A549 (cell line): Measurements from ENCODE around the gene CARD11. TPM values are rescaled to one million over a fixed set of nuclear protein-coding genes. Genes with fewer than 3 reads are reported as not detected.

Experiments used
- CBX8 ChIP-seq: fragments of 200-600 bp; sonication (generic); IDR thresholded peaks from 2 replicates; pipeline ENCODE4 v1.6.1; 2016
- CHD2 ChIP-seq: fragments of 150-350 bp; IDR thresholded peaks from 2 replicates; pipeline ENCODE4 v1.6.1; 2014; ENCODE audit warnings: low read length; ENCODE audit not compliant: partially characterized antibody
- CHD4 ChIP-seq: fragments of 200-600 bp; sonication (generic); IDR thresholded peaks from 2 replicates; pipeline ENCODE4 v1.6.1; 2016; ENCODE audit warnings: antibody characterized with exemption, mild to moderate bottlenecking, borderline replicate concordance
- EHF ChIP-seq: fragments of 250-450 bp; sonication (Bioruptor Pico); IDR thresholded peaks from 2 replicates; pipeline ENCODE4 v1.5.0; 2020; ENCODE audit warnings: mild to moderate bottlenecking
- EHMT2 ChIP-seq: fragments of 200-600 bp; sonication (generic); IDR thresholded peaks from 2 replicates; pipeline ENCODE4 v1.6.1; 2016; ENCODE audit warnings: antibody characterized with exemption, low read depth, mild to moderate bottlenecking, moderate library complexity
- EP300 ChIP-seq, 2 experiments: fragments of >200 bp; sonication (Bioruptor Twin); formaldehyde crosslinking; IDR thresholded peaks; 2 replicates in 1 of 2; 3 replicates in 1 of 2; pipeline ENCODE4 v1.6.1; 2016 to 2017
- FOSB ChIP-seq: fragments of 250-450 bp; sonication (Bioruptor Pico); IDR thresholded peaks from 2 replicates; pipeline ENCODE4 v1.5.0; 2020; ENCODE audit warnings: mild to moderate bottlenecking, moderate library complexity
- HOXA7 ChIP-seq: fragments of 250-450 bp; sonication (Bioruptor Pico); IDR thresholded peaks from 2 replicates; pipeline ENCODE4 v1.5.0; 2020; ENCODE audit warnings: mild to moderate bottlenecking, moderate library complexity
- HOXB13 ChIP-seq: fragments of 250-450 bp; sonication (Bioruptor Pico); IDR thresholded peaks from 2 replicates; pipeline ENCODE4 v1.5.0; 2020; ENCODE audit warnings: low read depth, mild to moderate bottlenecking, moderate library complexity
- HOXB5 ChIP-seq: fragments of 250-450 bp; sonication (Bioruptor Pico); IDR thresholded peaks from 2 replicates; pipeline ENCODE4 v1.5.0; 2020; ENCODE audit warnings: mild to moderate bottlenecking, moderate library complexity
- KDM1A ChIP-seq: fragments of 200-600 bp; sonication (generic); IDR thresholded peaks from 2 replicates; pipeline ENCODE4 v1.6.1; 2016; ENCODE audit warnings: low read depth, mild to moderate bottlenecking
- KDM5A ChIP-seq: fragments of 200-600 bp; sonication (generic); IDR thresholded peaks from 2 replicates; pipeline ENCODE4 v1.6.1; 2016; ENCODE audit warnings: antibody characterized with exemption, mild to moderate bottlenecking
- MAX ChIP-seq: IDR thresholded peaks from 2 replicates; pipeline ENCODE4 v1.6.1; 2012
- NPAS2 ChIP-seq: fragments of 250-450 bp; sonication (Bioruptor Pico); IDR thresholded peaks from 2 replicates; pipeline ENCODE4 v1.8.0; 2022; ENCODE audit warnings: mild to moderate bottlenecking, moderate library complexity, borderline replicate concordance
- PBX3 ChIP-seq: IDR thresholded peaks from 2 replicates; pipeline ENCODE4 v1.6.1; 2012
- RAD21 ChIP-seq, 2 experiments: fragments of >200 bp in 1 of 2; sonication (Bioruptor Twin) in 1 of 2; formaldehyde crosslinking in 1 of 2; IDR thresholded peaks in 1 of 2; conservative IDR thresholded peaks in 1 of 2; 2 replicates in 1 of 2; 3 replicates in 1 of 2; pipeline ENCODE4 v1.6.1; 2012 to 2018; ENCODE audit warnings: inconsistent platforms in 1 of 2
- RCOR1 ChIP-seq: fragments of 150-350 bp; IDR thresholded peaks from 2 replicates; pipeline ENCODE4 v1.6.1; 2014; ENCODE audit warnings: antibody characterized with exemption, low read length, low read depth
- ZNF302 ChIP-seq: fragments of 250-450 bp; sonication (Bioruptor Pico); IDR thresholded peaks from 2 replicates; pipeline ENCODE4 v1.9.0; 2021; ENCODE audit warnings: inconsistent platforms, mild to moderate bottlenecking, moderate library complexity
- ZSCAN20 ChIP-seq: fragments of 250-450 bp; sonication (Bioruptor Pico); IDR thresholded peaks from 2 replicates; pipeline ENCODE4 v1.8.0; 2022; ENCODE audit warnings: mild to moderate bottlenecking, moderate library complexity
- polyA plus RNA-seq, 4 experiments: library from polyadenylated mRNA; depleted of rRNA in 3 of 4; stranded (reverse); fragments of >200 nt; fragmentation: RNase III in 1 of 4; extraction: RNeasy Plus Mini Kit Qiagen cat#74134 plus additional on column Dnase treatment in 1 of 4; gene quantifications; 2 replicates in 3 of 4; 3 replicates in 1 of 4; pipeline ENCODE4 v1.2.3, GENCODE V29; 2011 to 2017
- TF ChIP-seq, protein P1 (sequence below): fragments of 150-350 bp; IDR thresholded peaks from 2 replicates; pipeline ENCODE4 v1.6.1; 2014; ENCODE audit warnings: low read depth, mild to moderate bottlenecking, low read length
- TF ChIP-seq, protein P2 (sequence below): fragments of 250-450 bp; sonication (Bioruptor Pico); IDR thresholded peaks from 2 replicates; pipeline ENCODE4 v1.5.0; 2021; ENCODE audit warnings: mild to moderate bottlenecking, moderate library complexity, borderline replicate concordance
- TF ChIP-seq, protein P3 (sequence below): fragments of 450-650 bp; IDR thresholded peaks from 2 replicates; pipeline ENCODE4 v1.6.1; 2014; ENCODE audit warnings: antibody characterized with exemption
- TF ChIP-seq, protein P4 (sequence below): fragments of 250-450 bp; sonication (Bioruptor Pico); IDR thresholded peaks from 2 replicates; pipeline ENCODE4 v1.5.0; 2020; ENCODE audit warnings: low read depth, mild to moderate bottlenecking, moderate library complexity

Gene CARD11
- polyA plus RNA-seq, 2 of the 4 experiments (the other 2 are of a cell fraction), result 0.48 to 1.1 TPM

GRCh38 chr7:2873686-2874551 lies 169.7 kb downstream of the CARD11 start (continued):
- TF ChIP-seq, protein P1, sequence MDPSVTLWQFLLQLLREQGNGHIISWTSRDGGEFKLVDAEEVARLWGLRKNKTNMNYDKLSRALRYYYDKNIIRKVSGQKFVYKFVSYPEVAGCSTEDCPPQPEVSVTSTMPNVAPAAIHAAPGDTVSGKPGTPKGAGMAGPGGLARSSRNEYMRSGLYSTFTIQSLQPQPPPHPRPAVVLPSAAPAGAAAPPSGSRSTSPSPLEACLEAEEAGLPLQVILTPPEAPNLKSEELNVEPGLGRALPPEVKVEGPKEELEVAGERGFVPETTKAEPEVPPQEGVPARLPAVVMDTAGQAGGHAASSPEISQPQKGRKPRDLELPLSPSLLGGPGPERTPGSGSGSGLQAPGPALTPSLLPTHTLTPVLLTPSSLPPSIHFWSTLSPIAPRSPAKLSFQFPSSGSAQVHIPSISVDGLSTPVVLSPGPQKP, result no peak
- no peak for TF ChIP-seq EP300 (IDR thresholded peaks at IDR 0.05)
- TF ChIP-seq, protein P2, sequence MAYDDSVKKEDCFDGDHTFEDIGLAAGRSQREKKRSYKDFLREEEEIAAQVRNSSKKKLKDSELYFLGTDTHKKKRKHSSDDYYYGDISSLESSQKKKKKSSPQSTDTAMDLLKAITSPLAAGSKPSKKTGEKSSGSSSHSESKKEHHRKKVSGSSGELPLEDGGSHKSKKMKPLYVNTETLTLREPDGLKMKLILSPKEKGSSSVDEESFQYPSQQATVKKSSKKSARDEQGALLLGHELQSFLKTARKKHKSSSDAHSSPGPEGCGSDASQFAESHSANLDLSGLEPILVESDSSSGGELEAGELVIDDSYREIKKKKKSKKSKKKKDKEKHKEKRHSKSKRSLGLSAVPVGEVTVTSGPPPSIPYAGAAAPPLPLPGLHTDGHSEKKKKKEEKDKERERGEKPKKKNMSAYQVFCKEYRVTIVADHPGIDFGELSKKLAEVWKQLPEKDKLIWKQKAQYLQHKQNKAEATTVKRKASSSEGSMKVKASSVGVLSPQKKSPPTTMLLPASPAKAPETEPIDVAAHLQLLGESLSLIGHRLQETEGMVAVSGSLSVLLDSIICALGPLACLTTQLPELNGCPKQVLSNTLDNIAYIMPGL (CRISPR knock-in tag), result no peak
- TF ChIP-seq KDM5A, result no peak
- TF ChIP-seq ZSCAN20 (CRISPR knock-in tag), result no peak
- TF ChIP-seq CBX8, result no peak
- TF ChIP-seq NPAS2 (CRISPR knock-in tag), result no peak
- TF ChIP-seq KDM1A, result no peak
- 0 out of 2 replicates have a peak, but pooled peaks have one; percentile 23 for TF ChIP-seq MAX
- TF ChIP-seq HOXB5 (CRISPR knock-in tag), result no peak
- no peak for TF ChIP-seq RCOR1
- TF ChIP-seq FOSB (CRISPR knock-in tag), result peak; percentile 99
- TF ChIP-seq HOXA7 (CRISPR knock-in tag), result peak; percentile 98
- peak; percentile 73 for TF ChIP-seq PBX3
- TF ChIP-seq EHF (CRISPR knock-in tag), result no peak
- no peak for TF ChIP-seq HOXB13 (CRISPR knock-in tag)
- TF ChIP-seq, protein P3, sequence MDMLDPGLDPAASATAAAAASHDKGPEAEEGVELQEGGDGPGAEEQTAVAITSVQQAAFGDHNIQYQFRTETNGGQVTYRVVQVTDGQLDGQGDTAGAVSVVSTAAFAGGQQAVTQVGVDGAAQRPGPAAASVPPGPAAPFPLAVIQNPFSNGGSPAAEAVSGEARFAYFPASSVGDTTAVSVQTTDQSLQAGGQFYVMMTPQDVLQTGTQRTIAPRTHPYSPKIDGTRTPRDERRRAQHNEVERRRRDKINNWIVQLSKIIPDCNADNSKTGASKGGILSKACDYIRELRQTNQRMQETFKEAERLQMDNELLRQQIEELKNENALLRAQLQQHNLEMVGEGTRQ, result no peak
- TF ChIP-seq CHD2, result no peak
- TF ChIP-seq, protein P4, sequence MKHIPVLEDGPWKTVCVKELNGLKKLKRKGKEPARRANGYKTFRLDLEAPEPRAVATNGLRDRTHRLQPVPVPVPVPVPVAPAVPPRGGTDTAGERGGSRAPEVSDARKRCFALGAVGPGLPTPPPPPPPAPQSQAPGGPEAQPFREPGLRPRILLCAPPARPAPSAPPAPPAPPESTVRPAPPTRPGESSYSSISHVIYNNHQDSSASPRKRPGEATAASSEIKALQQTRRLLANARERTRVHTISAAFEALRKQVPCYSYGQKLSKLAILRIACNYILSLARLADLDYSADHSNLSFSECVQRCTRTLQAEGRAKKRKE (CRISPR knock-in tag), result no peak
- no peak for TF ChIP-seq CHD4
- no peak for TF ChIP-seq EHMT2
- no peak for TF ChIP-seq RAD21 (conservative IDR thresholded peaks at IDR 0.05 in 1 of 2, IDR thresholded peaks at IDR 0.05 in 1 of 2)
- no peak for TF ChIP-seq ZNF302
